ENCODE data around the gene GAL3ST2. TPM values are rescaled to one million over a fixed set of nuclear protein-coding genes. Genes with fewer than 3 reads are reported as not detected.
"Not testable (repeated sequence)": the region's sequence is repeated elsewhere in the genome, so short reads cannot be mapped to it uniquely, and the experiment has no call there.

Gene GAL3ST2
- polyA plus RNA-seq, 1 donor from 2014 or later: not detected

DNA sequence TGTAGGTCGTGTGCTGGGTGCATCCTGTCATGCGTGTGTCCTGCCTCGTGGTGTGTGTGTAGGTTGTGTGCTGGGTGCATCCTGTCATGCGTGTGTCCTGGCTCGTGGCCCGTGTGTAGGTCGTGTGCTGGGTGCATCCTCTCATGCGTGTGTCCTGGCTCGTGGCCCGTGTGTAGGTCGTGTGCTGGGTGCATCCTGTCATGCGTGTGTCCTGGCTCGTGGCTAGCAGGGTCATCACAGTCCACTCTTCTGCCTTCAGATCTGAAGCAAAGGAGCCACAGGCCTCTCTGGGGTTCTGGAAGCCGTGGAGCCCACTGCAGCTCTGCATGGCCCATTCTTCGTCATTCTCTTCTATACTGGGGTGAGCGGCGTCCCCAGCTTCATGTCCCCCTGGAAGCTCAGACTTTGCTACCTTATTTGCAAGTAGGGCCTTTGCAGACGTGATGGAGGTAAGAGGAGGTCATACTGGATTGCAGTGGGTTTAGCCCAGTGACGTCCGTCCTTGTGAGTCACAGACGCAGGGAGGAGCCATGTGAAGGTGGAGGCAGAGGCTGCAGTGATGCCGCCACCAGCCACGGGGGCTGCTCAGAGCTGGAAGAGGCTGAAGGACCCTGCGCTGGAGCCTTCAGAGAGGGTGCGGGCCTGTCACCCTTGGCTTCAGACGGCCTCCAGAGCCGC lies 43.5 kb downstream of the GAL3ST2 start:
- H3K27ac Mint-ChIP-seq: peak overlapping the region; percentile 23 to 85 (median 72)

GRCh38 chr2:241820625-241821384 lies 44.2 kb downstream of the GAL3ST2 start:
- Mint-ChIP-seq H3K4me3 (peak overlapping the region in 1 of 4 donors; percentile 45), H3K27ac (peak overlapping the region in 1 of 3 donors; percentile 23), H3K4me1 (peaks cover 4 to 15% (median 8%) of the 10 kb centered on the region in 3 donors), H3K36me3 (peaks cover 2% of the 10 kb centered on the region), H3K9me3 (peaks cover 0 to 7% (median 5%) of the 10 kb centered on the region in 3 donors), H3K27me3 (peaks cover 31% of the 10 kb centered on the region)

More for the DNA sequence above, 43.5 kb downstream of the GAL3ST2 start:
- Mint-ChIP-seq H3K4me3 (peak overlapping the region in 1 of 4 donors; percentile 70), H3K4me1 (peaks cover 4 to 15% (median 8%) of the 10 kb centered on the region in 3 donors), H3K27me3 (peaks cover 29% of the 10 kb centered on the region)
- H3K9me3 Mint-ChIP-seq, H3K36me3 Mint-ChIP-seq: not testable (repeated sequence)

DNA sequence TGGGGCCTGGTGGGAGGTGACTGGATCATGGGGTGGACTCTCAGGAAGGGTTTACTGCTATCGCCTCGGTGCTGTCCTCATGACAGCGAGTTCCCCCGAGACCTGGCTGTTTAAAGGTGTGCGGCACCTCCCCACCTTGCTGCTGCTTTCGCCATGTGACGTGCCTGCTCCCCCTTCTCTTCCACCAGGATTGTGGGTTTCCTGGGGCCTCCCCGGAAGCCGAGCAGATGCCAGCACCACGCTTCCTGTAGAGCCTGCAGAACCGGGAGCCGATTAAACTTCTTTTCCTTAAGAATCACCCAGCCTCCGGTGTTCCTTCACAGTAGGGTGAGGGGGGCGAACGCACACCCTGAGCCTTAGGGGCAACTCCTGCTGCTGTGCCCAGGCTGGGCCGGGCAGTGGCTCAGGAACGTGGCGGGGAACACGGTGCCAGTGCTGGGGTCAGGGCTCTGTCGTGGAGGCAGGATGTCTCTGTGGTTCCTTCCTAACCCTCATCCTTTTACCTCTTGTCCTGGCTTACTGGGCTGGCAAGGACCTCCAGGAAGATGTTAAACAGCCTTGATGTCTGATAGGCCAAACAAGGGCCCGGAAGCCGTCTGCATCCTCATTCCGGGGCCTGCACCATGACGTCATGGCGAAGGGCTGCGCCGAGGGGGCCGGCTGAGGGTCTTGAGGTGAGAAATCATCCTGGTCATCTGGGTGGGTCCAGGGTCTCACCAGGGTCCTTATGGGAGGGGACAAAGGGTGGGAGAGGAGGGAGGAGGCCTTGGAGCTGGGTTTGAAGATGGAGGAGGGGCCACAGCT lies 45.0 kb downstream of the GAL3ST2 start:
- Mint-ChIP-seq H3K27ac (no peak overlapping the region), H3K27me3 (peaks cover 31% of the 10 kb centered on the region), H3K4me1 (peaks cover 4 to 15% (median 8%) of the 10 kb centered on the region in 3 donors), H3K4me3 (peak overlapping the region in 1 of 4 donors; percentile 12), H3K36me3 (peaks cover 4% of the 10 kb centered on the region), H3K9me3 (peaks cover 0 to 7% (median 5%) of the 10 kb centered on the region in 3 donors)

GRCh38 chr2:241822264-241822623 lies 45.6 kb downstream of the GAL3ST2 start:
- Mint-ChIP-seq H3K4me3 (peak overlapping the region in 1 of 4 donors; percentile 72), H3K9me3 (peaks cover 0 to 11% (median 7%) of the 10 kb centered on the region in 3 donors), H3K27ac (peak overlapping the region in 2 of 3 donors; percentile 1 to 76), H3K4me1 (peaks cover 4 to 14% (median 7%) of the 10 kb centered on the region in 3 donors), H3K36me3 (peaks cover 5% of the 10 kb centered on the region), H3K27me3 (peaks cover 30% of the 10 kb centered on the region)

DNA sequence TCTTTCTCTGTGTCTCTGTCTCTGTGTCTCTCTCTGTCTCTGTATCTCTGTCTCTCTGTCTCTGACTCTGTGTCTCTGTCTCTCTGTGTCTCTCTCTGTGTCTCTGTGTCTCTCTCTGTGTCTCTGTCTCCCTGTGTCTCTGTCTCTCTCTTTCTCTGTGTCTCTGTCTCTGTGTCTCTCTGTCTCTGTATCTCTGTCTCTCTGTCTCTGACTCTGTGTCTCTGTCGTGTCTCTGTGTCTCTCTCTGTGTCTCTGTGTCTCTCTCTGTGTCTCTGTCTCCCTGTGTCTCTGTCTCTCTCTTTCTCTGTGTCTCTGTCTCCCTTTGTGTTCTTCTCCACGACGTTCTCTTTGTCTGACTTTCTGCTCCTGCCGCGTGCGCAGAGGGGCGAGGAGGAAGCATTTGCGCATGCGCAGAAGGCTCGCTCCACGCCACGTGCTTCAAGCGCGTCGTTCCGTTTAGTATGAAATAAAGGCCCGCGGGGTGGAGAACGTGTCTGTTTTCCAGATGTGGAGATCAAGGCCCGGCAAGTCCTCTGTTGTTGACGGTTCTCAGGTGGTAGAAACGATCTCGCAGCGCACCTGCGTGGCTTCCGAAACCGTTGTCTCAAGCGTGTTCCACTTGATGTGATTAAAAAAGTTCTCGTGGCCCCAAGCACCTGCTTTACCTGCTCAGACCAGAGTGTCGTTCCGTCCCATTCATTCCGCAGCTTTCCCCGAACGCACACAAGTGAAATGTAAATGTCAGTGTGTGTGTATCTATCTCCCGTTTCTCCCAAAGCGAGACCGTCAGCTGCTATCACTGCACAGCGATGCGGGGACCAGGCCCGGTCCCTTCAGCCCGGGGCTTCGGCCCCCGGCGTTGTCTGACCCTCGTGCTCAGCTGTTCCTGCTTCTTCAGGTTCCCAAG lies 47.2 kb downstream of the GAL3ST2 start:
- H3K4me1 Mint-ChIP-seq, H3K36me3 Mint-ChIP-seq: not testable (repeated sequence)
- peak overlapping the region in 2 of 3 donors; percentile 53 to 56 for H3K27ac Mint-ChIP-seq
- H3K4me3 Mint-ChIP-seq: peak overlapping the region in 1 of 4 donors; percentile 52
- H3K27me3 Mint-ChIP-seq: peaks cover 23% of the 10 kb centered on the region
- peaks cover 0 to 16% (median 14%) of the 10 kb centered on the region in 3 donors for H3K9me3 Mint-ChIP-seq

GRCh38 chr2:241827394-241827793 lies 50.8 kb downstream of the GAL3ST2 start:
- Mint-ChIP-seq H3K4me1 (peaks cover 0 to 7% (median 0%) of the 10 kb centered on the region in 3 donors), H3K4me3 (no peak overlapping the region), H3K36me3 (peaks cover 5% of the 10 kb centered on the region), H3K27me3 (peaks cover 13% of the 10 kb centered on the region), H3K27ac (peak overlapping the region in 1 of 3 donors; percentile 53), H3K9me3 (peaks cover 0 to 16% (median 14%) of the 10 kb centered on the region in 3 donors)

DNA sequence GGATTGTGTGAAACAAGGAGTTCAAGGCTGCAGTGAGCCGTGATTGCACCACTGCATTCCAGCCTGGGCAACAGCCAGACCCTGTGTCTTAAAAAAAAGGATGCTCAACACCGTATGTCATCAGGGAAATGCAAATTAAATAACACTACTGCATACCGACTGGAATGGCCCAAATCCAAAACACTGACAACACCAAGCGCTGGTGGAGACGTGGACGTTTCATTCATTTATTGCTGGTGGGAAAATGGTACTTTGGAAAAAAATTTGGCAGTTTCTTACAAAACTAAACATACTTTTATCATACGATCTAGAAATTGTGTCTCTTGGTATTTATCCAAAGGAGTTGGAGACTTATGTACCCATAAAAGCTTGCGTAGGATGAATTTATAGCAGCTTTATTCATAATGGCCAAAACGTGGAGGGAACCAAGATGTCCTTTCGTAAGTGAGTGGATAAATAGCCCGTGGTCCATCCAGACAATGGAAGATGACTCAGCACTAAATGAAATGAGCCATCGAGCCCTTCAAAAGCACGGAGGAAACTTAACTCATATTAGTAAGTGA lies 56.6 kb downstream of the GAL3ST2 start:
- Mint-ChIP-seq H3K4me3 (no peak overlapping the region), H3K27ac (no peak overlapping the region), H3K27me3 (peaks cover 17% of the 10 kb centered on the region), H3K36me3 (peaks cover 2% of the 10 kb centered on the region), H3K4me1 (no peaks in the 10 kb centered on the region), H3K9me3 (peaks cover 0 to 7% (median 0%) of the 10 kb centered on the region in 3 donors)

DNA sequence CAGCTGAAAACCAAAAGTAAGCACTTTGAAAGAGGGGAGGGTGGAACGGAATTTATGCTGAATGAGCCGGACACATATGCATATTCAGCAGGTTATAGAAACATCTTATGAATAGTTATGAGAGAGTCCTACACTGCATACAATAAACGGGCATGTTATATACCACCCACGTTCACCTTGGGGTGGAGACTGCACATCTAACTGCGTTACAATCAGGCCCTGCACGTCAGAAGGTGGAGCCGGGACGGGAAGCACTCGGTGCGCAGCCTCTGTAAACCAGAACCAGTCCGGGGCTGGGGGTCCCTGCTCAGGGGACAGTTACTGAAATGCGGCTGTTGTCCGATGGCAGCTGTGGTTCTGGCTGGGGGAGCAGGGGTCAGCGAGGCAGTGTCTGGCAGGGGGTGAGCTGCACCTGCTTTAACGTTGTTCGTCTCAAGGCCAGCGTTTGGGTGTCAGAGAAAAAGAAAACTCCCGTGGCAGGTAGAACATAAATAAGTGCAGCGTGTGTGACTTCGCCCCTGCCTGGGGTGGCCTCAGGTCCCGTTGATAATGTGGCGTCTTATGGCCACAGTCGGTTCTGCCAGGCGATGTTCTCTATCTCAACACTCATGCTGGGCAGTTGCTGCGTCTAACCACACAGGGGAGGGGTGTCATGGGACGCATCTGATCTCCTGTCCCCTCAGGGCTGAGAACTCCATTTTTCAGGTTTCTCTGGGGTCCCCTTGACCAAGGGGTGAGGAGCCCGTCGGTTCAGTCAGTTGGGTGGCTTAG lies 57.3 kb downstream of the GAL3ST2 start:
- not testable (repeated sequence) for H3K36me3 Mint-ChIP-seq, H3K4me1 Mint-ChIP-seq, H3K27ac Mint-ChIP-seq, H3K9me3 Mint-ChIP-seq, H3K4me3 Mint-ChIP-seq
- H3K27me3 Mint-ChIP-seq: peaks cover 15% of the 10 kb centered on the region

DNA sequence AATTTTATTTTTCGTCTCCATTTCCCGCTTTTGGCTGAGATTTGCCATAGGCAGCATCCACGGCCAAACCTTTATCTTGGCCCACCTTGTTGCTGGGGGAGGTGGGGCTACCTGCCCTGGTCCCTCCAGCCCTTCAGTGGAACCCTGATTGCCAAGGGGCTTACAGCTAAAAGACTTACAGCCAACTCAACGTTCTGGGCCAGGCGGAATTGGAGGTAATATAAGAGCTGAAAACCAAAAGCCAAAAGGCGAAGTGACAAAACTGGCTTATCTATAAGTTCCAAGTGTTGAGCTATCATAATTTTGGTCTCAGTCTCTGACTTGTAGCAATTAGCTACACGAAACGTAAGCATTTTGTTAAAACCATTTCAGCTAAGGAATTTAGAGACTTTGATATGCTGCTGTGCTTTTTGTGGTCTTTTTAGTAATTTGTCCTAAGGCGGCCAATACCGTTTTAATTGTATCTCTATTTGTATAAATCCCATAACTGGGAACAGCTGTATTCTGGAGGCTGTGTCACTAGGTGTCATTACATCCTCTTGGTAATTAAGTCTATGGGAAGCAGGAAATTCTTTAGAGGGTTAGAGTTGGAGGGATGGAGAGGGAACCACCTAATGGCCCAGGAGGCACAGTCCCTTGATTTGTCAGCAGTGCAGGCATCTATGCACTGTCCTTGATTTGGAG lies 58.0 kb downstream of the GAL3ST2 start:
- H3K27ac Mint-ChIP-seq: no peak overlapping the region
- peaks cover 15% of the 10 kb centered on the region for H3K27me3 Mint-ChIP-seq
- H3K4me1 Mint-ChIP-seq: peaks cover 0 to 3% (median 2%) of the 10 kb centered on the region in 3 donors
- H3K4me3 Mint-ChIP-seq: no peak overlapping the region
- peaks cover 2% of the 10 kb centered on the region for H3K36me3 Mint-ChIP-seq
- peaks cover 0 to 5% (median 0%) of the 10 kb centered on the region in 3 donors for H3K9me3 Mint-ChIP-seq

GRCh38 chr2:241835611-241836010 lies 59.0 kb downstream of the GAL3ST2 start:
- H3K27ac Mint-ChIP-seq: no peak overlapping the region
- H3K36me3 Mint-ChIP-seq: peaks cover 2% of the 10 kb centered on the region
- H3K4me3 Mint-ChIP-seq: no peak overlapping the region

DNA sequence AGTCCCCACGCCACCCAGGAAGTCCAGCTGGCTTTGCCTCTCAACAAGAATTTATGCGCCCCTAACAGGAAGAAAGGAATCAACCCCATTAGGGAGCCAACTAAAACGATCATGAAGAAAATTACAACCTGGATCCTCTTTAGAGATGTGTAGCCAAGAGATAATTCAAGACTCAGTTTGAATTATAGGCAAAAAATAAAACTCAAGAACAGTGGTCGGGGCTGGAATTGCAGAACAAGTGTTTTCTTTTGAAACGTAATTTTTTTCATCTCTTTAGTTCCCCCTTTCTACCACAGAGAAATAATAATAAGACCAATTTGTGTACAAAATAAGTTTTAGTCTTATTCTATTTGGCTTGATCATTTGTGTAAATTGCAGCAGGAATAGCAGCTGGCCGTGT lies 59.7 kb downstream of the GAL3ST2 start:
- Mint-ChIP-seq H3K27me3 (peaks cover 12% of the 10 kb centered on the region), H3K9me3 (peaks cover 0 to 5% (median 0%) of the 10 kb centered on the region in 3 donors), H3K36me3 (no peaks in the 10 kb centered on the region), H3K4me1 (peaks cover 0 to 5% (median 2%) of the 10 kb centered on the region in 3 donors), H3K27ac (no peak overlapping the region), H3K4me3 (no peak overlapping the region)

More at GRCh38 chr2:241835611-241836010, 59.0 kb downstream of the GAL3ST2 start:
- peaks cover 0 to 5% (median 0%) of the 10 kb centered on the region in 3 donors for H3K9me3 Mint-ChIP-seq
- peaks cover 12% of the 10 kb centered on the region for H3K27me3 Mint-ChIP-seq
- H3K4me1 Mint-ChIP-seq: peaks cover 0 to 3% (median 2%) of the 10 kb centered on the region in 3 donors

DNA sequence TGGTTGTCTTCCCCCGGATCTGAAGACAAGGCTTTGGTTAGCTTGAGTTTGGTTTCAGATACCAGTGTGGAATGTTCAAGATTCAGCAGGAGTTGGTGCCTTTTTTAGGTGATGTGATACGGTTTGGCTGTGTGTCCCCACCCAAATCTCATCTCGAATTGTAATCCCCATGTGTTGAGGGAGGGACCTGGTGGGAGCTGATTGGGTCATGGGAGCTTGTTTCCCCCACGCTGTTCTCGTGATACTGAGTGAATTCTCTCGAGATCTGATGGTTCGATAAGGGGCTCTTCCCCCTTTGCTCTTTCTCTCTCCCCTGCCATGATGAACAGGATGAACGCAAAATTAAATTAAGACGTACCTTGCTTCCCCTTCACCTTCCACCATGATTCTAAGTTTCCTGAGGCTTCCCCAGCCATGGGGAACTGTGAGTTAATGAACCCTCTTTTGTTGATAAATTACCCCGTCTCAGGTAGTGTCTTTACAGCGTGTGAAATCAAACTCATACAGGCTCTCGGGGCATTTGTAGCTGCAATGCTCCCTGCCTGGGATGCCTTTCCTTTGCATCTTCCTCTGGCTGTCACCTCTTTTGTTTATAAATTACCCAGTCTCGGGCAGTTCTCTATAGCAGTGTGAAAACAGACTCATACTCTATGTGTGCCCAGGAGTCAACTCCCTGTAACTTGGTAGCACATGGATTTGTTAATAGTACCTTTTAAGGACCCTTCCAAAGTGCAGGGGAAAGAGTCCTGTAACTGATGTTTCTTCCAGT lies 60.8 kb downstream of the GAL3ST2 start:
- H3K27ac Mint-ChIP-seq: no peak overlapping the region
- peaks cover under 1 to 5% (median 2%) of the 10 kb centered on the region in 3 donors for H3K4me1 Mint-ChIP-seq
- no peaks in the 10 kb centered on the region for H3K36me3 Mint-ChIP-seq
- peaks cover 0 to 5% (median 0%) of the 10 kb centered on the region in 3 donors for H3K9me3 Mint-ChIP-seq
- H3K27me3 Mint-ChIP-seq: peaks cover 12% of the 10 kb centered on the region
- no peak overlapping the region for H3K4me3 Mint-ChIP-seq

Data from IgD-negative memory B cell (primary cell).